Measurements from ENCODE around the gene LYAR. TPM values are rescaled to one million over a fixed set of nuclear protein-coding genes. Genes with fewer than 3 reads are reported as not detected.

The LYAR gene
- total RNA-seq, result 7.5 TPM

- DNase-seq, result peak; percentile 96
These were observed at the start of gene LYAR, which contains the start of gene ZBTB49 for GRCh38 chr4:4289941-4290850. LYAR (minus strand) TSS chr4:4290154; CDS start chr4:4283742, 6,412 bp downstream. ZBTB49 (plus strand) TSS chr4:4290251; CDS start chr4:4299946, 9,695 bp downstream.

- no peak for DNase-seq
These were observed 49.6 kb upstream of the LYAR start for GRCh38 chr4:4339504-4340085.

GRCh38 chr4:4338210-4339001 lies 48.5 kb upstream of the LYAR start:
- no peak for DNase-seq

GRCh38 chr4:4334798-4335520 lies 45.0 kb upstream of the LYAR start:
- DNase-seq, result peak; percentile 50

- DNase-seq, result peak; percentile 24
These were observed 43.3 kb upstream of the LYAR start for GRCh38 chr4:4333265-4333706.

- no peak for DNase-seq
These were observed 42.6 kb upstream of the LYAR start for GRCh38 chr4:4332529-4332928.

GRCh38 chr4:4330794-4331193 lies 40.8 kb upstream of the LYAR start:
- DNase-seq, result no peak

- DNase-seq, result no peak
These were observed 39.5 kb upstream of the LYAR start for GRCh38 chr4:4329496-4329895.

GRCh38 chr4:4328840-4329239 lies 38.9 kb upstream of the LYAR start:
- DNase-seq, result no peak

- DNase-seq, result no peak
These were observed 38.3 kb upstream of the LYAR start for GRCh38 chr4:4328206-4328605.

GRCh38 chr4:4327652-4328121 lies 37.7 kb upstream of the LYAR start:
- DNase-seq, result peak; percentile 7

GRCh38 chr4:4326166-4326565 lies 36.2 kb upstream of the LYAR start:
- DNase-seq, result no peak

- DNase-seq, result no peak
These were observed 35.4 kb upstream of the LYAR start for GRCh38 chr4:4325321-4325720.

GRCh38 chr4:4323705-4324534 lies 34.0 kb upstream of the LYAR start:
- no peak for DNase-seq

GRCh38 chr4:4321951-4322688 lies 32.2 kb upstream of the LYAR start:
- no peak for DNase-seq

GRCh38 chr4:4320951-4321714 lies 31.2 kb upstream of the LYAR start:
- DNase-seq, result no peak

GRCh38 chr4:4320528-4320927 lies 30.6 kb upstream of the LYAR start:
- DNase-seq, result no peak

- no peak for DNase-seq
These were observed 27.7 kb upstream of the LYAR start for GRCh38 chr4:4317496-4318232.

- no peak for DNase-seq
These were observed 26.2 kb upstream of the LYAR start for GRCh38 chr4:4316150-4316495.

Measured in tongue (tissue), 2 donors.